Astrocyte (in vitro differentiated cells and primary cell): ENCODE results near the gene IRAG1.

Experiments
- CTCF ChIP-seq: IDR thresholded peaks from 2 replicates; pipeline ENCODE4 v1.5.1; 2011; ENCODE audit warnings: low read depth, mild to moderate bottlenecking, inconsistent platforms, low read length, moderate library complexity; ENCODE audit not compliant: insufficient read depth
- EZH2 ChIP-seq: IDR thresholded peaks from 2 replicates; pipeline ENCODE4 v1.6.1; 2012; ENCODE audit warnings: mild to moderate bottlenecking, low read length, inconsistent platforms; ENCODE audit not compliant: insufficient read depth

DNA sequence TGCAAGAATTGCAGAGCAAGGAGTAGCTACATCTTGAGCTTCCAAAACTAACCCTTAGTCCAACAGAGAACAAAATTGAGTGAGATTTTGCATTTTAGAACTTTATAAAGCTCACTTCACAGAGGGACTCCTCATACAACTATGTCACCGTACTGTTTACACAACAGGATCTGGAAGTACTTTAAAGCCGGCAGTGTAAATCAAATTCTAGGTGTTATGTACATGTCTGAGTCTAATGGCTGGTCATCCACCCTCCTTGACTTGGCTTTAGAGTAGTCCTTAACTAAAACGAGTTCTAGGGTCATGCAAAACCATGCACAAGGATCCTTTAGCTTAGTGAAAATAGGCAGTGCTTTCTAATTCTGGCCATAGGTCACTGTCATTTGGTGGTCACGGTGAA is 23.5 kb downstream of the IRAG1 start:
- TF ChIP-seq EZH2 (no peak), CTCF (no peak)
